SK-N-SH treated with all-trans-retinoic acid at 6 μM for 48 hours (cell line): ENCODE results near the gene HECTD1.

Experiments
- ATAC-seq: fragments of 200-7000 bp; cut with Tn5 transposase; 3 replicates; pipeline ENCODE4 v1.9.1; 2020; ENCODE audit warnings: mild to moderate bottlenecking, moderate library complexity
- ARNTL ChIP-seq: fragments of 450-650 bp; formaldehyde crosslinking; IDR thresholded peaks from 2 replicates; pipeline ENCODE4 v1.5.0; 2020; ENCODE audit warnings: low read depth, mild to moderate bottlenecking, moderate library complexity, borderline replicate concordance
- BACH2 ChIP-seq: fragments of 250-450 bp; sonication (Bioruptor Pico); IDR thresholded peaks from 2 replicates; pipeline ENCODE4 v1.9.0; 2021; ENCODE audit warnings: mild to moderate bottlenecking, borderline replicate concordance
- CSDC2 ChIP-seq: fragments of 250-450 bp; sonication (Bioruptor Pico); IDR thresholded peaks from 2 replicates; pipeline ENCODE4 v1.5.0; 2020; ENCODE audit warnings: mild to moderate bottlenecking, moderate library complexity
- CSRNP3 ChIP-seq: fragments of 250-450 bp; sonication (Bioruptor Pico); IDR thresholded peaks from 2 replicates; pipeline ENCODE4 v1.5.1; 2021; ENCODE audit warnings: mild to moderate bottlenecking, moderate library complexity
- ESRRG ChIP-seq: fragments of 250-450 bp; sonication (Bioruptor Pico); IDR thresholded peaks from 2 replicates; pipeline ENCODE4 v1.6.1; 2021; ENCODE audit warnings: mild to moderate bottlenecking
- GLIS3 ChIP-seq: fragments of 250-450 bp; sonication (Bioruptor Pico); IDR thresholded peaks from 2 replicates; pipeline ENCODE4 v1.5.0; 2020; ENCODE audit warnings: mild to moderate bottlenecking, moderate library complexity
- ISL1 ChIP-seq: fragments of 250-450 bp; sonication (Bioruptor Pico); IDR thresholded peaks from 2 replicates; pipeline ENCODE4 v2.1.2; 2022; ENCODE audit warnings: mild to moderate bottlenecking, moderate library complexity
- OSR1 ChIP-seq: fragments of 250-450 bp; sonication (Bioruptor Pico); IDR thresholded peaks from 2 replicates; pipeline ENCODE4 v1.8.0; 2022; ENCODE audit warnings: moderate library complexity, mild to moderate bottlenecking, inconsistent platforms
- PATZ1 ChIP-seq: fragments of 250-450 bp; sonication (Bioruptor Pico); IDR thresholded peaks from 2 replicates; pipeline ENCODE4 v1.8.0; 2020; ENCODE audit warnings: mild to moderate bottlenecking, moderate library complexity, borderline replicate concordance
- PPARA ChIP-seq: fragments of 250-450 bp; sonication (Bioruptor Pico); IDR thresholded peaks from 2 replicates; pipeline ENCODE4 v1.5.0; 2020; ENCODE audit warnings: mild to moderate bottlenecking, borderline replicate concordance
- RARB ChIP-seq: fragments of 250-450 bp; sonication (Bioruptor Pico); IDR thresholded peaks from 2 replicates; pipeline ENCODE4 v1.8.0; 2021; ENCODE audit warnings: mild to moderate bottlenecking, moderate library complexity
- SNAI2 ChIP-seq: fragments of 250-450 bp; sonication (Bioruptor Pico); IDR thresholded peaks from 2 replicates; pipeline ENCODE4 v1.5.0; 2020; ENCODE audit warnings: mild to moderate bottlenecking, moderate library complexity
- TCF4 ChIP-seq: fragments of 250-450 bp; sonication (Bioruptor Pico); IDR thresholded peaks from 2 replicates; pipeline ENCODE4 v1.8.0; 2021; ENCODE audit warnings: mild to moderate bottlenecking, moderate library complexity, borderline replicate concordance
- TOX ChIP-seq: fragments of 250-450 bp; sonication (Bioruptor Pico); IDR thresholded peaks from 2 replicates; pipeline ENCODE4 v1.8.0; 2021; ENCODE audit warnings: mild to moderate bottlenecking, moderate library complexity, borderline replicate concordance
- ZC3H10 ChIP-seq: fragments of 250-450 bp; sonication (Bioruptor Pico); IDR thresholded peaks from 2 replicates; pipeline ENCODE4 v1.5.1; 2021; ENCODE audit warnings: mild to moderate bottlenecking, moderate library complexity
- ZFP3 ChIP-seq: fragments of 250-450 bp; sonication (Bioruptor Pico); IDR thresholded peaks from 2 replicates; pipeline ENCODE4 v1.5.0; 2020; ENCODE audit warnings: mild to moderate bottlenecking, moderate library complexity
- ZFP30 ChIP-seq: fragments of 450-650 bp; formaldehyde crosslinking; IDR thresholded peaks from 2 replicates; pipeline ENCODE4 v1.5.0; 2022; ENCODE audit warnings: mild to moderate bottlenecking, moderate library complexity
- ZNF565 ChIP-seq: fragments of 450-650 bp; formaldehyde crosslinking; conservative IDR thresholded peaks from 2 replicates; pipeline ENCODE4 v1.5.0; 2020; ENCODE audit warnings: low read depth, mild to moderate bottlenecking, moderate library complexity
- ZNF70 ChIP-seq: fragments of 450-650 bp; formaldehyde crosslinking; IDR thresholded peaks from 2 replicates; pipeline ENCODE4 v1.5.0; 2020; ENCODE audit warnings: mild to moderate bottlenecking, moderate library complexity
- ZNF8 ChIP-seq: fragments of 450-650 bp; formaldehyde crosslinking; IDR thresholded peaks from 2 replicates; pipeline ENCODE4 v1.5.0; 2020; ENCODE audit warnings: mild to moderate bottlenecking, moderate library complexity
- TF ChIP-seq, protein P1 (sequence below): fragments of 250-450 bp; sonication (Bioruptor Pico); IDR thresholded peaks from 2 replicates; pipeline ENCODE4 v1.5.0; 2020; ENCODE audit warnings: mild to moderate bottlenecking, moderate library complexity
- TF ChIP-seq, protein P2 (sequence below): fragments of 250-450 bp; sonication (Bioruptor Pico); IDR thresholded peaks from 2 replicates; pipeline ENCODE4 v1.5.1; 2020; ENCODE audit warnings: low read depth, mild to moderate bottlenecking, moderate library complexity
- TF ChIP-seq, protein P3 (sequence below): fragments of 250-450 bp; sonication (Bioruptor Pico); IDR thresholded peaks from 2 replicates; pipeline ENCODE4 v1.8.0; 2021; ENCODE audit warnings: low read depth, mild to moderate bottlenecking, moderate library complexity, borderline replicate concordance

Gene HECTD1

GRCh38 chr14:31075144-31075543, 132.4 kb downstream of the HECTD1 start:
- TF ChIP-seq RARB (CRISPR knock-in tag) (no peak), TOX (CRISPR knock-in tag) (no peak), ZNF8 (CRISPR knock-in tag) (peak; percentile 50; the same call in 1 of the 2 replicates)
- ATAC-seq = no peak

GRCh38 chr14:31071151-31071550, 136.4 kb downstream of the HECTD1 start:
- no peak for ATAC-seq
- TF ChIP-seq BACH2 (CRISPR knock-in tag) (no peak), ZNF8 (CRISPR knock-in tag) (no peak), CSDC2 (CRISPR knock-in tag) (no peak), PPARA (CRISPR knock-in tag) (no peak), ZFP30 (CRISPR knock-in tag) (no peak), ZFP3 (CRISPR knock-in tag) (no peak), ZNF70 (CRISPR knock-in tag) (no peak), SNAI2 (CRISPR knock-in tag) (no peak), ESRRG (CRISPR knock-in tag) (no peak), OSR1 (no peak), TCF4 (CRISPR knock-in tag) (no peak), ISL1 (CRISPR knock-in tag) (no peak), TOX (CRISPR knock-in tag) (no peak)
- TF ChIP-seq, protein P1, sequence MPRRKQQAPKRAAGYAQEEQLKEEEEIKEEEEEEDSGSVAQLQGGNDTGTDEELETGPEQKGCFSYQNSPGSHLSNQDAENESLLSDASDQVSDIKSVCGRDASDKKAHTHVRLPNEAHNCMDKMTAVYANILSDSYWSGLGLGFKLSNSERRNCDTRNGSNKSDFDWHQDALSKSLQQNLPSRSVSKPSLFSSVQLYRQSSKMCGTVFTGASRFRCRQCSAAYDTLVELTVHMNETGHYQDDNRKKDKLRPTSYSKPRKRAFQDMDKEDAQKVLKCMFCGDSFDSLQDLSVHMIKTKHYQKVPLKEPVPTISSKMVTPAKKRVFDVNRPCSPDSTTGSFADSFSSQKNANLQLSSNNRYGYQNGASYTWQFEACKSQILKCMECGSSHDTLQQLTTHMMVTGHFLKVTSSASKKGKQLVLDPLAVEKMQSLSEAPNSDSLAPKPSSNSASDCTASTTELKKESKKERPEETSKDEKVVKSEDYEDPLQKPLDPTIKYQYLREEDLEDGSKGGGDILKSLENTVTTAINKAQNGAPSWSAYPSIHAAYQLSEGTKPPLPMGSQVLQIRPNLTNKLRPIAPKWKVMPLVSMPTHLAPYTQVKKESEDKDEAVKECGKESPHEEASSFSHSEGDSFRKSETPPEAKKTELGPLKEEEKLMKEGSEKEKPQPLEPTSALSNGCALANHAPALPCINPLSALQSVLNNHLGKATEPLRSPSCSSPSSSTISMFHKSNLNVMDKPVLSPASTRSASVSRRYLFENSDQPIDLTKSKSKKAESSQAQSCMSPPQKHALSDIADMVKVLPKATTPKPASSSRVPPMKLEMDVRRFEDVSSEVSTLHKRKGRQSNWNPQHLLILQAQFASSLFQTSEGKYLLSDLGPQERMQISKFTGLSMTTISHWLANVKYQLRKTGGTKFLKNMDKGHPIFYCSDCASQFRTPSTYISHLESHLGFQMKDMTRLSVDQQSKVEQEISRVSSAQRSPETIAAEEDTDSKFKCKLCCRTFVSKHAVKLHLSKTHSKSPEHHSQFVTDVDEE (CRISPR knock-in tag) = no peak

- peak; percentile 87 for ATAC-seq
- TF ChIP-seq ISL1 (CRISPR knock-in tag) (no peak), ZNF70 (CRISPR knock-in tag) (no peak), RARB (CRISPR knock-in tag) (no peak), TCF4 (CRISPR knock-in tag) (no peak), ZC3H10 (CRISPR knock-in tag) (no peak), ZFP30 (CRISPR knock-in tag) (no peak), CSDC2 (CRISPR knock-in tag) (no peak)
- TF ChIP-seq, all 23 proteins: peak for 0
Measured at GRCh38 chr14:31070431-31070830, 137.2 kb downstream of the HECTD1 start.

- no peak for TF ChIP-seq ZNF8 (CRISPR knock-in tag)
- no peak for TF ChIP-seq OSR1
- TF ChIP-seq ZNF565 (CRISPR knock-in tag) = no peak
- no peak for TF ChIP-seq ARNTL (CRISPR knock-in tag)
- TF ChIP-seq CSRNP3 (CRISPR knock-in tag) = no peak
- TF ChIP-seq PATZ1 (CRISPR knock-in tag) = no peak
- no peak for TF ChIP-seq ZFP3 (CRISPR knock-in tag)
- TF ChIP-seq TOX (CRISPR knock-in tag) = no peak
- TF ChIP-seq GLIS3 (CRISPR knock-in tag) = no peak
- TF ChIP-seq, protein P2, sequence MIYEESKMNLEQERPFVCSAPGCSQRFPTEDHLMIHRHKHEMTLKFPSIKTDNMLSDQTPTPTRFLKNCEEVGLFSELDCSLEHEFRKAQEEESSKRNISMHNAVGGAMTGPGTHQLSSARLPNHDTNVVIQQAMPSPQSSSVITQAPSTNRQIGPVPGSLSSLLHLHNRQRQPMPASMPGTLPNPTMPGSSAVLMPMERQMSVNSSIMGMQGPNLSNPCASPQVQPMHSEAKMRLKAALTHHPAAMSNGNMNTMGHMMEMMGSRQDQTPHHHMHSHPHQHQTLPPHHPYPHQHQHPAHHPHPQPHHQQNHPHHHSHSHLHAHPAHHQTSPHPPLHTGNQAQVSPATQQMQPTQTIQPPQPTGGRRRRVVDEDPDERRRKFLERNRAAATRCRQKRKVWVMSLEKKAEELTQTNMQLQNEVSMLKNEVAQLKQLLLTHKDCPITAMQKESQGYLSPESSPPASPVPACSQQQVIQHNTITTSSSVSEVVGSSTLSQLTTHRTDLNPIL (CRISPR knock-in tag) = no peak
- TF ChIP-seq BACH2 (CRISPR knock-in tag) = no peak
- TF ChIP-seq ISL1 (CRISPR knock-in tag) = no peak
- no peak for TF ChIP-seq RARB (CRISPR knock-in tag)
- TF ChIP-seq ZC3H10 (CRISPR knock-in tag) = no peak
- TF ChIP-seq TCF4 (CRISPR knock-in tag) = no peak
- no peak for TF ChIP-seq SNAI2 (CRISPR knock-in tag)
- TF ChIP-seq, protein P3, sequence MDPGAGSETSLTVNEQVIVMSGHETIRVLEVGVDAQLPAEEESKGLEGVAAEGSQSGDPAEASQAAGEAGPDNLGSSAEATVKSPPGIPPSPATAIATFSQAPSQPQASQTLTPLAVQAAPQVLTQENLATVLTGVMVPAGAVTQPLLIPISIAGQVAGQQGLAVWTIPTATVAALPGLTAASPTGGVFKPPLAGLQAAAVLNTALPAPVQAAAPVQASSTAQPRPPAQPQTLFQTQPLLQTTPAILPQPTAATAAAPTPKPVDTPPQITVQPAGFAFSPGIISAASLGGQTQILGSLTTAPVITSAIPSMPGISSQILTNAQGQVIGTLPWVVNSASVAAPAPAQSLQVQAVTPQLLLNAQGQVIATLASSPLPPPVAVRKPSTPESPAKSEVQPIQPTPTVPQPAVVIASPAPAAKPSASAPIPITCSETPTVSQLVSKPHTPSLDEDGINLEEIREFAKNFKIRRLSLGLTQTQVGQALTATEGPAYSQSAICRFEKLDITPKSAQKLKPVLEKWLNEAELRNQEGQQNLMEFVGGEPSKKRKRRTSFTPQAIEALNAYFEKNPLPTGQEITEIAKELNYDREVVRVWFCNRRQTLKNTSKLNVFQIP (CRISPR knock-in tag) = no peak
- TF ChIP-seq, protein P1 (CRISPR knock-in tag) = no peak
- no peak for TF ChIP-seq ZFP30 (CRISPR knock-in tag)
- no peak for ATAC-seq
Measured at GRCh38 chr14:31069343-31069742, 138.2 kb downstream of the HECTD1 start.
